HPDE6-E6E7 (cell line): ENCODE measurements around the gene NMD3.
"Not testable (repeated sequence)": the region's sequence is repeated elsewhere in the genome, so short reads cannot be mapped to it uniquely, and the experiment has no call there.

Experiments
- DNase-seq: peaks from one replicate; pipeline ENCODE4 v3.0.0; 2011; ENCODE audit warnings: missing footprints; ENCODE audit errors: extremely low spot score

Gene NMD3

GRCh38 chr3:161220850-161221753, at the start of gene NMD3:
NMD3 (plus strand) TSS chr3:161221311; CDS start chr3:161222014, 703 bp downstream.
- DNase-seq = peak; percentile 92

- DNase-seq = no peak
These were observed 49.2 kb upstream of the NMD3 start for GRCh38 chr3:161171639-161172552.

- no peak for DNase-seq
These were observed 45.6 kb upstream of the NMD3 start for GRCh38 chr3:161175506-161175905.

- no peak for DNase-seq
These were observed 43.1 kb upstream of the NMD3 start for GRCh38 chr3:161177991-161178390.

- not testable (repeated sequence) for DNase-seq
These were observed 39.7 kb upstream of the NMD3 start for GRCh38 chr3:161181371-161181770.

GRCh38 chr3:161187046-161187445, 34.1 kb upstream of the NMD3 start:
- DNase-seq = no peak

- DNase-seq = no peak
These were observed 23.0 kb upstream of the NMD3 start for GRCh38 chr3:161197855-161198850.

GRCh38 chr3:161199926-161200325, 21.2 kb upstream of the NMD3 start:
- DNase-seq = no peak

GRCh38 chr3:161203485-161204098, 17.5 kb upstream of the NMD3 start:
- DNase-seq = no peak

GRCh38 chr3:161208931-161209330, 12.2 kb upstream of the NMD3 start:
- DNase-seq = no peak

- no peak for DNase-seq
These were observed 8.8 kb upstream of the NMD3 start for GRCh38 chr3:161212171-161212771.

GRCh38 chr3:161212906-161213305, 8.2 kb upstream of the NMD3 start:
- DNase-seq = no peak

GRCh38 chr3:161213644-161214043, 7.5 kb upstream of the NMD3 start:
- no peak for DNase-seq

GRCh38 chr3:161215185-161215584, 5.9 kb upstream of the NMD3 start:
- DNase-seq = no peak

GRCh38 chr3:161217496-161217895, 3.6 kb upstream of the NMD3 start:
- no peak for DNase-seq

GRCh38 chr3:161219495-161219894, 1.6 kb upstream of the NMD3 start:
- DNase-seq = no peak

- no peak for DNase-seq
These were observed 892 bp downstream of the NMD3 start for GRCh38 chr3:161221806-161222600.

- DNase-seq = no peak
These were observed 1.6 kb downstream of the NMD3 start for GRCh38 chr3:161222662-161223061.

- DNase-seq = no peak
These were observed 3.7 kb downstream of the NMD3 start for GRCh38 chr3:161224786-161225185.
